Lower leg skin (tissue), 3 donors: ENCODE measurements around the gene RAB14.

Source experiments
- POLR2A ChIP-seq, 2 donors: fragments of 450-650 bp; IDR thresholded peaks; one replicate each; pipeline ENCODE4 v1.6.1; 2016 to 2017; ENCODE audit warnings: antibody characterized with exemption in 2 of 2, mild to moderate bottlenecking in 1 of 2, moderate library complexity in 1 of 2
- TF ChIP-seq, protein P1 (sequence below), 3 donors: fragments of 450-650 bp; IDR thresholded peaks; one replicate each; pipeline ENCODE4 v1.5.1; 2016; ENCODE audit warnings: antibody characterized with exemption in 3 of 3, mild to moderate bottlenecking in 3 of 3, moderate library complexity in 2 of 3

DNA sequence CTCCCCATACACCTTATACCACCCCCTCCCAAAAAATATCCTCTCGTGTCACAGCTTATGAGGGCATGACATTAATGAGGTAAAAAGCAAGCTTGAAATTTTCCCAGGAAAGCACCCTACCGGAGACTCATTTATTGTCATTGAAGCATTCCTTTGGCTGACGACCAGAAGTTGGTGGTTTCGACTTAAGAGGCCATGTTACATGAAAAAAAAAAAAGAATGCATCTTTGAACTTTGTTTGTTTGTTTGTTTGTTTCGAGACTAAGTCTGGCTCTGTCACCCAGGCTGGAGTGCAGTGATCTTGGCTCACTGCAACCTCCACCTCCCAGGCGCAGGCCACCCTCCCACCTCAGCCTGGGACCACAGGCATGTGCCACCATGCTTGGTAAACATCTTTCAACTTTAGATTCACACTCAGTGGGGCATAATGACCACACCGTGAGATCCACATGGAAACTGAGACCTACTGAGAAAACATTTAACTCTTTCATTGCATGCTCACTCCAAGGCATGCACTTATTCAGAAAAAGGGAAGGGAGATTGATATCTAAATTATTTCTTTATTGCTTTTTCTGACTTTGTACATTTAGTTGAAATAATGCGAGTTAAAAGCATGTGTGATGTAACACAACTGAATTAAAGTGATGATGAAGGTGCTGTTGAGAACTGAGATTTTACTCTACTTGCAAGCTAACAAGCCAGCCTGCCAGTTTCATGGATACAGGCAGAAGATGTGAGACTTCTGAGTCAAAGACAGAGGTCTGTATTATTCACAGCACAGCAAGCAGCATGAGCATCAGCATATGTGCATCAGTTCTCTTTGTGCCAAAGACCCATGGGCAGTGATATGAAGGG is 5.1 kb upstream of the RAB14 start:
- TF ChIP-seq, protein P1, sequence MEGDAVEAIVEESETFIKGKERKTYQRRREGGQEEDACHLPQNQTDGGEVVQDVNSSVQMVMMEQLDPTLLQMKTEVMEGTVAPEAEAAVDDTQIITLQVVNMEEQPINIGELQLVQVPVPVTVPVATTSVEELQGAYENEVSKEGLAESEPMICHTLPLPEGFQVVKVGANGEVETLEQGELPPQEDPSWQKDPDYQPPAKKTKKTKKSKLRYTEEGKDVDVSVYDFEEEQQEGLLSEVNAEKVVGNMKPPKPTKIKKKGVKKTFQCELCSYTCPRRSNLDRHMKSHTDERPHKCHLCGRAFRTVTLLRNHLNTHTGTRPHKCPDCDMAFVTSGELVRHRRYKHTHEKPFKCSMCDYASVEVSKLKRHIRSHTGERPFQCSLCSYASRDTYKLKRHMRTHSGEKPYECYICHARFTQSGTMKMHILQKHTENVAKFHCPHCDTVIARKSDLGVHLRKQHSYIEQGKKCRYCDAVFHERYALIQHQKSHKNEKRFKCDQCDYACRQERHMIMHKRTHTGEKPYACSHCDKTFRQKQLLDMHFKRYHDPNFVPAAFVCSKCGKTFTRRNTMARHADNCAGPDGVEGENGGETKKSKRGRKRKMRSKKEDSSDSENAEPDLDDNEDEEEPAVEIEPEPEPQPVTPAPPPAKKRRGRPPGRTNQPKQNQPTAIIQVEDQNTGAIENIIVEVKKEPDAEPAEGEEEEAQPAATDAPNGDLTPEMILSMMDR (IDR thresholded peaks at IDR 0.05): no peak
- no peak for TF ChIP-seq POLR2A (IDR thresholded peaks at IDR 0.05)
